NB4 (cell line): Measurements from ENCODE around the gene PLEKHH3.

ENCODE experiments used
- DNase-seq: peaks from one replicate; pipeline ENCODE4 v3.0.0; 2010; ENCODE audit warnings: low read depth
- H3K4me3 ChIP-seq: one replicate; pipeline ENCODE4 v1.5.1; 2011; ENCODE audit warnings: mild to moderate bottlenecking, low read depth, low read length, moderate library complexity
- CTCF ChIP-seq: IDR thresholded peaks from one replicate; pipeline ENCODE4 v1.5.1; 2012; ENCODE audit warnings: low read depth, low read length
- MAX ChIP-seq: IDR thresholded peaks from 2 replicates; pipeline ENCODE4 v1.6.1; 2011; ENCODE audit warnings: low read depth, low read length
- MYC ChIP-seq: IDR thresholded peaks from 2 replicates; pipeline ENCODE4 v1.6.1; 2011; ENCODE audit warnings: low read depth, low read length
- POLR2A ChIP-seq: IDR thresholded peaks from 2 replicates; pipeline ENCODE4 v1.6.1; 2011; ENCODE audit warnings: mild to moderate bottlenecking; ENCODE audit not compliant: insufficient read length; ENCODE audit errors: extremely low read depth

The PLEKHH3 gene

GRCh38 chr17:42618442-42619150 lies 58.2 kb downstream of the PLEKHH3 start:
- H3K4me3 ChIP-seq = no peak overlapping the region
- TF ChIP-seq MYC (no peak), CTCF (no peak), POLR2A (no peak), MAX (no peak)
- DNase-seq = peak; percentile 47

GRCh38 chr17:42617956-42618431 lies 58.8 kb downstream of the PLEKHH3 start:
- TF ChIP-seq CTCF (no peak), POLR2A (no peak), MYC (no peak), MAX (no peak)
- DNase-seq = no peak
- H3K4me3 ChIP-seq = no peak overlapping the region
